Type B pancreatic cell (in vitro differentiated cells): ENCODE data around the gene FBXL19. TPM values are rescaled to one million over a fixed set of nuclear protein-coding genes. Genes with fewer than 3 reads are reported as not detected.

ENCODE experiments used
- DNase-seq: peaks from one replicate; pipeline ENCODE4 v3.0.0; 2021; ENCODE audit warnings: mixed read lengths; ENCODE audit not compliant: unreplicated experiment; ENCODE audit errors: extremely low spot score
- H3K27ac Mint-ChIP-seq: 2 replicates; pipeline ENCODE4 v1.8.0; 2021; ENCODE audit warnings: mild to moderate bottlenecking, mixed read lengths
- H3K27me3 Mint-ChIP-seq: 2 replicates; pipeline ENCODE4 v1.8.0; 2021; ENCODE audit warnings: mixed read lengths
- H3K36me3 Mint-ChIP-seq: 2 replicates; pipeline ENCODE4 v1.8.0; 2021; ENCODE audit warnings: mixed read lengths
- H3K4me1 Mint-ChIP-seq: one replicate; pipeline ENCODE4 v1.8.0; 2021; ENCODE audit warnings: mixed read lengths; ENCODE audit not compliant: unreplicated experiment
- H3K4me3 Mint-ChIP-seq: 2 replicates; pipeline ENCODE4 v1.8.0; 2021; ENCODE audit warnings: mild to moderate bottlenecking, mixed read lengths
- H3K9me3 Mint-ChIP-seq: 2 replicates; pipeline ENCODE4 v1.8.0; 2021; ENCODE audit warnings: mixed read lengths
- total RNA-seq: library from RNA; stranded (reverse); gene quantifications from 2 replicates; pipeline ENCODE4 v1.2.1, GENCODE V29; 2021; ENCODE audit warnings: low replicate concordance
- TF ChIP-seq, protein P1 (sequence below): fragments of 200-600 bp; sonication (generic); conservative IDR thresholded peaks from 2 replicates; pipeline ENCODE4 v1.5.0; 2021; ENCODE audit warnings: antibody characterized with exemption, mild to moderate bottlenecking

Gene FBXL19
- total RNA-seq, 1 donor from 2014 or later, result 46.4 TPM

- peaks cover 7% of the 10 kb centered on the region for H3K36me3 Mint-ChIP-seq
- peak overlapping the region; percentile 25 for H3K4me3 Mint-ChIP-seq
- TF ChIP-seq, protein P1, sequence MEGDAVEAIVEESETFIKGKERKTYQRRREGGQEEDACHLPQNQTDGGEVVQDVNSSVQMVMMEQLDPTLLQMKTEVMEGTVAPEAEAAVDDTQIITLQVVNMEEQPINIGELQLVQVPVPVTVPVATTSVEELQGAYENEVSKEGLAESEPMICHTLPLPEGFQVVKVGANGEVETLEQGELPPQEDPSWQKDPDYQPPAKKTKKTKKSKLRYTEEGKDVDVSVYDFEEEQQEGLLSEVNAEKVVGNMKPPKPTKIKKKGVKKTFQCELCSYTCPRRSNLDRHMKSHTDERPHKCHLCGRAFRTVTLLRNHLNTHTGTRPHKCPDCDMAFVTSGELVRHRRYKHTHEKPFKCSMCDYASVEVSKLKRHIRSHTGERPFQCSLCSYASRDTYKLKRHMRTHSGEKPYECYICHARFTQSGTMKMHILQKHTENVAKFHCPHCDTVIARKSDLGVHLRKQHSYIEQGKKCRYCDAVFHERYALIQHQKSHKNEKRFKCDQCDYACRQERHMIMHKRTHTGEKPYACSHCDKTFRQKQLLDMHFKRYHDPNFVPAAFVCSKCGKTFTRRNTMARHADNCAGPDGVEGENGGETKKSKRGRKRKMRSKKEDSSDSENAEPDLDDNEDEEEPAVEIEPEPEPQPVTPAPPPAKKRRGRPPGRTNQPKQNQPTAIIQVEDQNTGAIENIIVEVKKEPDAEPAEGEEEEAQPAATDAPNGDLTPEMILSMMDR, result no peak
- peaks cover 20% of the 10 kb centered on the region for H3K4me1 Mint-ChIP-seq
- no peaks in the 10 kb centered on the region for H3K9me3 Mint-ChIP-seq
- H3K27me3 Mint-ChIP-seq, result no peaks in the 10 kb centered on the region
- H3K27ac Mint-ChIP-seq, result no peak overlapping the region
- DNase-seq, result no peak
Measured at GRCh38 chr16:30928390-30928789, 5.0 kb downstream of the FBXL19 start.

GRCh38 chr16:30929167-30929566 is 5.8 kb downstream of the FBXL19 start:
- H3K36me3 Mint-ChIP-seq, result peaks cover 7% of the 10 kb centered on the region
- no peak overlapping the region for H3K4me3 Mint-ChIP-seq
- no peak for DNase-seq
- H3K9me3 Mint-ChIP-seq, result no peaks in the 10 kb centered on the region
- no peak overlapping the region for H3K27ac Mint-ChIP-seq
- H3K27me3 Mint-ChIP-seq, result no peaks in the 10 kb centered on the region
- peaks cover 20% of the 10 kb centered on the region for H3K4me1 Mint-ChIP-seq
- TF ChIP-seq, protein P1, result no peak

DNA sequence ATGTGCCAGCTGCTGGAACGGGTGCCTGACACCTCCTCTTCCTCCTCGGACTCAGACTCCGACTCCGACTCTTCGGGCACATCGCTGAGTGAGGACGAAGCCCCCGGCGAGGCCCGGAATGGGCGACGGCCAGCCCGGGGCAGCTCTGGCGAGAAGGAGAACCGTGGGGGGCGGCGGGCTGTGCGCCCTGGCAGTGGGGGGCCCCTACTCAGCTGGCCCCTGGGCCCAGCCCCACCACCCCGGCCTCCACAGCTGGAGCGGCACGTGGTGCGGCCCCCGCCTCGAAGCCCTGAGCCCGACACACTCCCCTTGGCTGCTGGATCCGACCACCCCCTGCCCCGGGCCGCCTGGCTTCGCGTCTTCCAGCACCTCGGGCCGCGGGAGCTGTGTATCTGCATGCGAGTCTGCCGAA is 6.8 kb downstream of the FBXL19 start:
- Mint-ChIP-seq H3K36me3 (peaks cover 10% of the 10 kb centered on the region), H3K9me3 (no peaks in the 10 kb centered on the region), H3K4me1 (peaks cover 15% of the 10 kb centered on the region), H3K27ac (no peak overlapping the region), H3K27me3 (no peaks in the 10 kb centered on the region), H3K4me3 (no peak overlapping the region)
- DNase-seq, result no peak
- TF ChIP-seq, protein P1, result no peak

GRCh38 chr16:30931068-30931650 is 7.8 kb downstream of the FBXL19 start:
- peaks cover 10% of the 10 kb centered on the region for H3K4me1 Mint-ChIP-seq
- no peaks in the 10 kb centered on the region for H3K9me3 Mint-ChIP-seq
- no peaks in the 10 kb centered on the region for H3K27me3 Mint-ChIP-seq
- H3K27ac Mint-ChIP-seq, result no peak overlapping the region
- no peak for DNase-seq
- H3K4me3 Mint-ChIP-seq, result no peak overlapping the region
- H3K36me3 Mint-ChIP-seq, result peaks cover 14% of the 10 kb centered on the region
- TF ChIP-seq, protein P1, result no peak

DNA sequence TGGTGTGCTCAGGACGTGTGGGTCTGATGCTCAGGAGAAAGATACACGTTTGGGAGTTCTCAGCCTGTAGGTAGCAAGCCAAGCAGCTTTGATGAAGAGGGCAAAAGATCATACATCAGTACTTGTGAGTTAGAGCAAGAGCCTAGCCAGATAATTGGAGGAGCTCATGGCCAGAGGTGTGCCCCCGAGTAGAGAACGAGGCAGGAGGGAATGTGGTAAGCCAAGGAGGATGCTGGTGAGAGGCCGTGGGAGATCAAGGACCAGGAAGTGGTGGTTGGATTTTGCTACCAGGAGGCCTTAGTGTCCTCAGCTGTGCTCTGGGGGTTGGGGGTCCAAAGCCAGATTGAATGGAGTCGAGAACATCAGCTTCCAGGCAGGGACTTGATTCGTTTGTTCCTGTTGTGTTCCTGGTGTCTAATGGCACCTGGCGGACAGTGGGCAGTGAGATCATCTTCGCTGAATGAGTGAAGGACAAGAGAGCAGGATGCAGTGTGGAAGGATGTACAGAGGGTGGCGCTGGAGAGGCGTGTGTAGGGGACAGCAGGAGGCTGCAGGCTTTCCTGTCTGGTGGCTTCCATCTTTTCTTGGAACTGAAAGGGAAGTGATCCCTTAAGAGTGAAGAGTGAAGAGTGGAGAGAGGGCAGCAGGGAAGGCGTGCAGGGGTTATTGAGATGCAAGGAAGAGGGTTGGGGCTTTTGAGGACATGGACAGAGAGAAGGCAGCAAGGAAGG is 11.6 kb downstream of the FBXL19 start:
- Mint-ChIP-seq H3K27ac (no peak overlapping the region), H3K4me3 (no peak overlapping the region), H3K9me3 (no peaks in the 10 kb centered on the region), H3K27me3 (no peaks in the 10 kb centered on the region), H3K4me1 (peaks cover 4% of the 10 kb centered on the region), H3K36me3 (peaks cover 14% of the 10 kb centered on the region)
- DNase-seq, result no peak
- TF ChIP-seq, protein P1, result peak; percentile 65
